Activated CD8-positive, alpha-beta T cell treated with anti-CD3 and anti-CD28 coated beads for 36 hours (primary cell): ENCODE measurements around the gene ZMIZ1. TPM values are rescaled to one million over a fixed set of nuclear protein-coding genes. Genes with fewer than 3 reads are reported as not detected.
A peak's percentile ranks its signal among the peaks of the same experiment; 100 is the strongest.

Experiments
- ATAC-seq: fragments of 200-7000 bp; cut with Tn5 transposase; one replicate; pipeline ENCODE4 v1.10.0; 2021; ENCODE audit warnings: mild to moderate bottlenecking, moderate library complexity
- CTCF ChIA-PET: fragments of 350-600 bp; sonication (Branson Sonifier 250); formaldehyde crosslinking; loops from one replicate; lab custom pipeline; 2021; ENCODE audit warnings: antibody characterized with exemption; lab: Charles Lee
- POLR2A ChIA-PET: fragments of 350-600 bp; sonication (Branson Sonifier 250); formaldehyde crosslinking; loops from one replicate; lab custom pipeline; 2021; ENCODE audit warnings: antibody characterized with exemption; lab: Charles Lee
- DNase-seq: peaks from one replicate; pipeline ENCODE4 v3.0.0-alpha.2; 2020
- H3K27ac Mint-ChIP-seq: one replicate; pipeline ENCODE4 v1.8.0; 2021; ENCODE audit warnings: mild to moderate bottlenecking, mixed read lengths
- H3K27me3 Mint-ChIP-seq: one replicate; pipeline ENCODE4 v1.8.0; 2021; ENCODE audit warnings: mixed read lengths
- H3K36me3 Mint-ChIP-seq: one replicate; pipeline ENCODE4 v1.8.0; 2021; ENCODE audit warnings: low read depth, mixed read lengths
- H3K4me1 Mint-ChIP-seq: one replicate; pipeline ENCODE4 v1.8.0; 2021; ENCODE audit warnings: low read depth, mixed read lengths
- H3K4me3 Mint-ChIP-seq: one replicate; pipeline ENCODE4 v1.8.0; 2021; ENCODE audit warnings: mild to moderate bottlenecking, moderate library complexity, mixed read lengths
- H3K9me3 Mint-ChIP-seq: one replicate; pipeline ENCODE4 v1.8.0; 2021; ENCODE audit warnings: mixed read lengths
- intact Hi-C: fragments of 100-400 bp; cut with micrococcal nuclease; formaldehyde crosslinking; loops from one replicate; pipeline ENCODE4 v1.10.0; 2022
- total RNA-seq, 2 experiments: library from RNA; stranded (reverse); gene quantifications; one replicate each; pipeline ENCODE4 v1.2.3, GENCODE V29; 2021
- TF ChIP-seq, protein P1 (sequence below): fragments of 200-600 bp; IDR thresholded peaks from one replicate; pipeline ENCODE4 v1.8.0; 2022; ENCODE audit warnings: antibody characterized with exemption, mild to moderate bottlenecking

The ZMIZ1 gene
- total RNA-seq, 2 experiments from 2014 or later, result 46.5 to 52.2 TPM

DNA sequence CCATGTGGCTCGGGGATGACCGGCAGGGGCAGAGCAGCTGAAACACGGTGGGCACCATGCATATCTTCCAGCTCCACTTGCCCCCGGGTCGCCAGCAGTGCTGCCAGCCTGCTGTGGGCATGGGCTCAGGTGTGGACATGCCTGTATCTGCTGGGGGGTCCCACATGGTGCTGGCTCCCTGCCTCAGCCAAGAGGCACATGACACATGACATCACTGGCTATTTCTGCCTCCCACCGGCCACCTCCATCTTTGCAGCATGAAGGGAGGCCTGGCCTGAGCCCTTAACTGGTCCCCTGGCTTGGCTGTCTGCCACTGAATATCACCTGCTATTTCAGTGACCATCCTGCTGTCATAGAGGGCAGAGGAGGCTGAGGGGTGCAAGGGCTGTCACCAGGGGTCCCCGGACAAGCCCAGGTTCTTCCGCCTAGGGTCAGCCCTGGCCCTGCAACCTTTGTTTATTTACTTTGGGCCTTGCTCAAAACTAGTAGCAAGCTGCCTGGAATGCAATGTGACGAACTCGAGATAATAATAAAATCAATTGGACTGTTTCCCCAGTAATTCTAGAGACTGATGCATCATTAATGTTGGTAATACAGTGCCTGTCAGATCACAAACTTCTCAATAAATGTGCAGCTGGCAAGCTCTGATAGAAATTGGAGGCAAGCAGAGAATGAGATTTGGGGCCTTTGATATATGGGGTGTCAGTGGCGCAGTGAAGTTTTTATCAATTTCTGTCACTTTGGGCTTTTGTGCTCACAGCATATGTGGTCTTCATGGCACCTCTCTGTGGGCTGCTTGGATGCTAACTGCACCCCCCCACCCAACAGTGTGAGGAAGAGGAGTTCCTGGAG is 28.5 kb downstream of the ZMIZ1 start:
- POLR2A ChIA-PET, result no interaction called here
- H3K9me3 Mint-ChIP-seq, result no peaks in the 10 kb centered on the region
- H3K4me1 Mint-ChIP-seq, result peaks cover 23% of the 10 kb centered on the region
- no peaks in the 10 kb centered on the region for H3K27me3 Mint-ChIP-seq
- CTCF ChIA-PET, result no interaction called here
- H3K4me3 Mint-ChIP-seq, result no peak overlapping the region
- intact Hi-C loops, result no loop called here
- no peak overlapping the region for H3K27ac Mint-ChIP-seq
- TF ChIP-seq, protein P1, sequence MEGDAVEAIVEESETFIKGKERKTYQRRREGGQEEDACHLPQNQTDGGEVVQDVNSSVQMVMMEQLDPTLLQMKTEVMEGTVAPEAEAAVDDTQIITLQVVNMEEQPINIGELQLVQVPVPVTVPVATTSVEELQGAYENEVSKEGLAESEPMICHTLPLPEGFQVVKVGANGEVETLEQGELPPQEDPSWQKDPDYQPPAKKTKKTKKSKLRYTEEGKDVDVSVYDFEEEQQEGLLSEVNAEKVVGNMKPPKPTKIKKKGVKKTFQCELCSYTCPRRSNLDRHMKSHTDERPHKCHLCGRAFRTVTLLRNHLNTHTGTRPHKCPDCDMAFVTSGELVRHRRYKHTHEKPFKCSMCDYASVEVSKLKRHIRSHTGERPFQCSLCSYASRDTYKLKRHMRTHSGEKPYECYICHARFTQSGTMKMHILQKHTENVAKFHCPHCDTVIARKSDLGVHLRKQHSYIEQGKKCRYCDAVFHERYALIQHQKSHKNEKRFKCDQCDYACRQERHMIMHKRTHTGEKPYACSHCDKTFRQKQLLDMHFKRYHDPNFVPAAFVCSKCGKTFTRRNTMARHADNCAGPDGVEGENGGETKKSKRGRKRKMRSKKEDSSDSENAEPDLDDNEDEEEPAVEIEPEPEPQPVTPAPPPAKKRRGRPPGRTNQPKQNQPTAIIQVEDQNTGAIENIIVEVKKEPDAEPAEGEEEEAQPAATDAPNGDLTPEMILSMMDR, result no peak
- no peak for DNase-seq
- ATAC-seq, result no peak
- no peaks in the 10 kb centered on the region for H3K36me3 Mint-ChIP-seq

DNA sequence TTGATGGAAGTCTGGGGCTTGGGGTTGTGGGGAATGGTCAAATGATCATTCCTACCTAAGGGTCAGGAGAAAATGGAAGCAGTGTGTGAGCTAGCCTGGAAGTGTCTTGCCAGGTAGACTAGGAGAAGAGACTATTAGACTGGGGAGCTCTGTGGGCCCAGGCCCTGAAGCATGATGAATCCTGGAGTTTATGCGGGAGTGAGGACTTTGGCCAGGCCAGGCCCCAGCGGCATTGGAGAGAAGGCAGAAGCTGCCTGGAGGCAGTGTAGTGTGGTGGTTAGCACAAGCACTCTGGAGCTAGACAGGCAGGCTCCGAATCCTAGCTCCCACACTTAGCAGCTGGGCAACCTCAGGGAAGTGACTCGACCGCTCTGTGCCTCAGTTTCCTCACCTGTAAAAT is 29.3 kb downstream of the ZMIZ1 start:
- CTCF ChIA-PET, result interaction anchor here (1.0 kb wide), 1 partner anchor 97 kb away, joined by 5 read pairs; no protein-coding TSS in a partner anchor
- Mint-ChIP-seq H3K4me3 (no peak overlapping the region), H3K27ac (no peak overlapping the region), H3K4me1 (peaks cover 25% of the 10 kb centered on the region), H3K9me3 (no peaks in the 10 kb centered on the region), H3K36me3 (no peaks in the 10 kb centered on the region), H3K27me3 (no peaks in the 10 kb centered on the region)
- TF ChIP-seq, protein P1, result no peak
- DNase-seq (no peak), ATAC-seq (no peak)
- POLR2A ChIA-PET, result no interaction called here
- intact Hi-C loops, result no loop called here

DNA sequence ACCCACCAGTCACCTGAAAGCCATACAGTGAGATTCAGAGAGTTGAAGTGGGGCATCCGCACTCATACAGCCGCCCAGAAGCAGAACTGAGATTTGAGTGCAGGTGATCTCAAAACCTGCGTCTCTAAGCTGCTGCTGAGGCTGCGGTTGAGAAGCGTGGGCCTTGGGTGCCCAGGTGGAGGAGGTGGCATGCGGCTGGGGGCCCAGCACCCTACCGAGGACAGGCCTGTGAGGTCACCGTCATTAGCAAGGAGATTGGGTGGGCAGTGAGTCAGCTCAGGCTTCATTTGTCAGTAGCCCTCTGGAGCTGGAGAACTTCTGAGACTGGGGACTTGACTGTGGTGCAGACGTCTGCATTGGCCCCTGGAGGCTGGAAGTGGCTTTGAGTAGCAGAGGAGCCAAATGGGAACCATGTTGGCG is 29.8 kb downstream of the ZMIZ1 start:
- Mint-ChIP-seq H3K27me3 (no peaks in the 10 kb centered on the region), H3K9me3 (no peaks in the 10 kb centered on the region), H3K27ac (no peak overlapping the region), H3K4me3 (no peak overlapping the region), H3K4me1 (peaks cover 28% of the 10 kb centered on the region), H3K36me3 (no peaks in the 10 kb centered on the region)
- TF ChIP-seq, protein P1, result no peak
- ATAC-seq (no peak), DNase-seq (no peak)
- ChIA-PET CTCF (interaction anchor here (1.0 kb wide), 1 partner anchor 97 kb away, joined by 5 read pairs; no protein-coding TSS in a partner anchor), POLR2A (no interaction called here)
- intact Hi-C loops, result no loop called here

DNA sequence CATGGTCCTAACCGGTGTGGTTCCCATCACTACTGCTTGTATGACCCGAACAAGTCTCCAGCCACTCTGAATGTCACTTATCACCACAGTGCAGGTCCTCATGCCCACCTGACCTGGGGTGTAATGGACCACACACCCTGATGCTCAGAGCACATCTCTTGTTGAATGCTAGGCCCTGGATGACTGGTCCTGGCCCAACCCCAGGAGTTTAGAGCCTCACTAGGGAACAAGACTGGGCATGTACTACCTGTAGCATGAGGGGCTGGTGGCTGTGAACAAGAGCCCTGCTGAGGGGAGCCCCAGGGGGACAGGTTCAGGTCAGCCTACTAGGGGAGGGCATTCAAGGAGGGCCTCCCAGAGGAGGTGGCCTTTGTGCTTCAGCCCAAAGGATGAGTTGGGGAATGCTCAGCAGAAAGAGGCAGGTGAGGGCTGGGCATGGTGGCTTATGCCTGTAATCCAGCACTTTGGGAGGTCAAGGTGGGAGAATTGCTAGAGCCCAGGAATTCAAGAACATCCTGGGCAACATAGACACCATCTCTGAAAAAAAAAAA is 31.2 kb downstream of the ZMIZ1 start:
- DNase-seq (no peak), ATAC-seq (no peak)
- Mint-ChIP-seq H3K4me3 (no peak overlapping the region), H3K27me3 (no peaks in the 10 kb centered on the region), H3K9me3 (no peaks in the 10 kb centered on the region), H3K36me3 (no peaks in the 10 kb centered on the region), H3K4me1 (peaks cover 36% of the 10 kb centered on the region), H3K27ac (no peak overlapping the region)
- CTCF ChIA-PET, result no interaction called here
- TF ChIP-seq, protein P1, result no peak
- POLR2A ChIA-PET, result no interaction called here
- intact Hi-C loops, result no loop called here

DNA sequence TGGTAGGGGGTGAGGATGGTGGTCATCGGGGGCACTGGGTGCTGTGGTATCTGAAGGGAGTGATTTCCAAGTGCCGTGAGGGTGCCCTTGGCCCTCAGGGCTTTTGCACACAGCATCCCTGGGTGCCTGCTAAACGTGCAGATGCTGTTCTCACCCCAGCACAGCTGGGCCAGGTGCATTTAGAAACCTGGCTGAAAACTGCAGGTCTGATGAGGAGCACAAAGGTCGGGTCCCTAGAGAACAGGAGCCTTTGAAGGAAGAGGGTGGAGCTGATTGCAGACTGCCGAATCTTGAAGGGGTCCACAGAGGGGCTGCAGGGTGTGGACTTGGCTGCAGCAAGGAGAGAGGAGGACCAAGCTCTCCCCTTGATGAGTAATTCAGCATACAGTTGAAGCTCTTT is 32.0 kb downstream of the ZMIZ1 start:
- peak; percentile 31 for ATAC-seq
- no peaks in the 10 kb centered on the region for H3K9me3 Mint-ChIP-seq
- no peak for DNase-seq
- TF ChIP-seq, protein P1, result no peak
- CTCF ChIA-PET, result no interaction called here
- peaks cover 36% of the 10 kb centered on the region for H3K4me1 Mint-ChIP-seq
- H3K36me3 Mint-ChIP-seq, result no peaks in the 10 kb centered on the region
- POLR2A ChIA-PET, result interaction anchor here (0.6 to 1.0 kb wide), 3 partner anchors 25 to 71 kb away, joined by 3 read pairs; no protein-coding TSS in a partner anchor
- no peak overlapping the region for H3K4me3 Mint-ChIP-seq
- H3K27ac Mint-ChIP-seq, result no peak overlapping the region
- intact Hi-C loops, result no loop called here
- H3K27me3 Mint-ChIP-seq, result no peaks in the 10 kb centered on the region
